A673 (cell line): Measurements from ENCODE around the gene ADAMTSL1.

Experiments used
- CTCF ChIP-seq: fragments of 300-800, 200-600 bp; sonication (generic); conservative IDR thresholded peaks from 2 replicates; pipeline ENCODE4 v1.5.1; 2017; ENCODE audit warnings: low read depth, mild to moderate bottlenecking, antibody characterized with exemption, low read length, moderate library complexity, mixed read lengths
- EZH2 ChIP-seq: fragments of 200-600 bp; sonication (generic); IDR thresholded peaks from 2 replicates; pipeline ENCODE4 v1.6.1; 2017; ENCODE audit warnings: borderline replicate concordance, low read depth, mild to moderate bottlenecking, mixed read lengths, antibody characterized with exemption, low read length; ENCODE audit not compliant: poor library complexity, severe bottlenecking

GRCh38 chr9:18501949-18502348 is 28.0 kb downstream of the ADAMTSL1 start:
- TF ChIP-seq CTCF: no peak
- TF ChIP-seq EZH2: no peak
